ENCODE results near the gene USP26.
"Not testable (repeated sequence)": the region's sequence is repeated elsewhere in the genome, so short reads cannot be mapped to it uniquely, and the experiment has no call there.

USP26 gene

GRCh38 chrX:132984058-132984650 is 112.8 kb downstream of the USP26 start:
- H3K27ac ChIP-seq = no peak overlapping the region
- DNase-seq = no peak
- H3K4me3 ChIP-seq (ENCODE audit: low read depth, low read length) = no peak overlapping the region
- no peaks in the 10 kb centered on the region for H3K9me3 ChIP-seq (ENCODE audit: severe bottlenecking)
- H3K27me3 ChIP-seq (ENCODE audit: insufficient read depth, low read depth, severe bottlenecking) = peaks cover 48% of the 10 kb centered on the region
- no peak for TF ChIP-seq CTCF (IDR thresholded peaks at IDR 0.05; ENCODE audit: low read depth, low read length)
- no peaks in the 10 kb centered on the region for H3K36me3 ChIP-seq

DNA sequence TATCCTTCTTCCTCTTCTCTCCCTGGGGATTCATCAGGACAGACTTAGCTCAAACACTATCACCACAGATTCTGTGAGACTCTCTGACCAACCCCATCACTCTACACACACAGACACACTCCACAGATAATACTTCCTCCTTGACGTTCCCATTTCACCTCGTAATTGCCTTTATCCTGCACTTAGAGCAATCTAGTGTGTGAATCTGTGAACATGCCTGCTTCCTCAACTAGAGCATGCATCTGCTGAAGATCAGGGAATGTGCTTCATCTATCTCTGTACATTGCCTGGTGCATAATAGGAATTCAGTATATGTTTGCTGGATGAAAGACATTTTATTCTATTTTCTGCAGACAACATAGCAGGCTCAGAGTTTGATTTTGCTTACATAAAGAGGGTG is 113.4 kb downstream of the USP26 start:
- DNase-seq = no peak
- no peak overlapping the region for H3K27ac ChIP-seq

DNA sequence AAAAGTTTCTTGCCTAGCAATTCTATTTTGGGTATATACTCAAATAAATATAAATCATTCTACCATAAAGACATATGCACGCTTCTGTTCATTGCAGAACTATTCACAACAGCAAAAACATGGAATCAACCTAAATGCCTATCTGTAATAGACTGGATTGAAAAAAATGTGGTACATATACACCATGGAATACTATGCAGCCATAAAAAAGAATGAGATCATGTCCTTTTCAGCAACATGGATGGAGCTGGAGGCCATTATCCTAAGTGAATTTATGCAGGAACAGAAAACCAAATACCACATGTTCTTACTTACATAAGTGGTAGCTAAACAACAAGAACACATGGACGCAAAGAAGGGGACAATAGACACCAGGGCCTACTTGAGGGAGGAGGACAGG is 116.9 kb downstream of the USP26 start:
- peaks cover 36% of the 10 kb centered on the region for H3K27me3 ChIP-seq (ENCODE audit: insufficient read depth, low read depth, severe bottlenecking)
- H3K27ac ChIP-seq; DNase-seq; H3K36me3 ChIP-seq; H3K4me3 ChIP-seq (ENCODE audit: low read depth, low read length); H3K9me3 ChIP-seq (ENCODE audit: severe bottlenecking): not testable (repeated sequence)

More for the DNA sequence above, 113.4 kb downstream of the USP26 start:
- H3K27me3 ChIP-seq (ENCODE audit: insufficient read depth, low read depth, severe bottlenecking) = peaks cover 48% of the 10 kb centered on the region
- H3K9me3 ChIP-seq (ENCODE audit: severe bottlenecking) = no peaks in the 10 kb centered on the region
- H3K36me3 ChIP-seq = no peaks in the 10 kb centered on the region
- no peak overlapping the region for H3K4me3 ChIP-seq (ENCODE audit: low read depth, low read length)
- TF ChIP-seq CTCF (IDR thresholded peaks at IDR 0.05; ENCODE audit: low read depth, low read length) = no peak
